GM12878 (cell line): ENCODE results near the gene SUMF1.

Experiments
- ASH2L ChIP-seq: fragments of 300-600, 200-600 bp; sonication (generic); IDR thresholded peaks from 2 replicates; pipeline ENCODE4 v1.6.1; 2017; ENCODE audit warnings: low read depth, mild to moderate bottlenecking, borderline replicate concordance
- JUND ChIP-seq: IDR thresholded peaks from 2 replicates; pipeline ENCODE4 v1.6.1; 2012; ENCODE audit warnings: low read depth, mild to moderate bottlenecking, low read length, improper control_type of control experiment, moderate library complexity
- NBN ChIP-seq: fragments of 450-650 bp; IDR thresholded peaks from 2 replicates; pipeline ENCODE4 v1.6.1; 2016
- RCOR1 ChIP-seq: conservative IDR thresholded peaks from 2 replicates; pipeline ENCODE4 v1.6.1; 2012; ENCODE audit warnings: low read depth, low read length, improper control_type of control experiment
- TF ChIP-seq, protein P1 (sequence below): IDR thresholded peaks from 2 replicates; pipeline ENCODE4 v1.6.1; 2011; ENCODE audit warnings: low read depth, low read length, improper control_type of control experiment, borderline replicate concordance
- TF ChIP-seq, protein P2 (sequence below), 3 experiments: IDR thresholded peaks in 2 of 3; conservative IDR thresholded peaks in 1 of 3; 2 replicates each; pipeline ENCODE4 v1.5.1; 2011; ENCODE audit warnings: low read depth in 3 of 3, low read length in 3 of 3, mild to moderate bottlenecking in 3 of 3, control low read depth in 2 of 3, moderate library complexity in 2 of 3, inconsistent platforms in 1 of 3, mixed read lengths in 1 of 3; ENCODE audit not compliant: control insufficient read depth in 2 of 3, insufficient read depth in 1 of 3; ENCODE audit errors: extremely low read depth in 1 of 3
- TF ChIP-seq, protein P3 (sequence below): fragments of 450-650 bp; IDR thresholded peaks from 2 replicates; pipeline ENCODE4 v1.6.1; 2017; ENCODE audit warnings: mild to moderate bottlenecking

DNA sequence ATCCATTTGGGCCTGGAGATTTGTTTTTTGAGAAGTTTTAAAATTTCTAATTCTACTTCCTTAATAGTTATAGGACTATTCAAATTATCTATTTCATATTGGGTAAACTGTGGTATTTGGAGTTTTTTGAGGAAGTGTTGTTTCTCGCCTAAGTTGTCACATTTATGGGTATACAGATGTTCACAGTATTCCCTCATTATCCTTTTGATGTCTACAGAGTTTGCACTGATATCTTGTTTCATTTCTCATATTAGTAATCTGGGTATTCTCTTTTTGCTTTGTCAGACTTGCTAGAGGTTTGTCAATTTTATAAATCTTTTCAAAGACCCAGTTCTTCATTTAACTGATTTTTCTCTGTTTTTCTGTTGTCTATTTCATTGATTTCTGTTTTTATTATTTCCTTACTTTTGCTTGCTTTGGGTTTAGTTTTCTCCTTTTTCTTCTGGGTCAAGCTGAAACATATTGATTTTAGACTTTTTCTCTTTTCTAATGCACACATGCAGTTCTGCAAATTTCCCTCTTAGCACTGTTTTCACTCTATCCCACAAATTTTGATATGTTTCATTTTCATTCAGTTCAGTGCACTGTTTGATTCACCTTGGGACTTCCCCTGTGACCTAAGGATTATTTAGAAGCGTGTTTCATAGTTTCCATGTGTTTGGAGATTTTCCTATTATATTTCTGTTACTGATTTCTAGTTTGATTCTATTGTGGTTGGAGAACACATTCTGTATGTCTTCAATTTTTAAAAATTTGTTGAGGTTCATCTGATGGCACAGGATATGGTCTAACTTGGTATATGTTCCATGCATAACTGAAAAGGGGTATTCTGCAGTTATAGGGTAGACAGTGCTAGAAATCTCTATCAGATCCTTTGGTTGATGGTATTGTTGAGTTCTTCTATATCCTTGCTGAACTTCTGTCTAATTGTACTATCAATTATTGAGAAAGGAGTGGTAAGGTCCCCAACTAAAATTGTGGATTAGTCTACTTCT is 79.6 kb downstream of the SUMF1 start:
- TF ChIP-seq, protein P1, sequence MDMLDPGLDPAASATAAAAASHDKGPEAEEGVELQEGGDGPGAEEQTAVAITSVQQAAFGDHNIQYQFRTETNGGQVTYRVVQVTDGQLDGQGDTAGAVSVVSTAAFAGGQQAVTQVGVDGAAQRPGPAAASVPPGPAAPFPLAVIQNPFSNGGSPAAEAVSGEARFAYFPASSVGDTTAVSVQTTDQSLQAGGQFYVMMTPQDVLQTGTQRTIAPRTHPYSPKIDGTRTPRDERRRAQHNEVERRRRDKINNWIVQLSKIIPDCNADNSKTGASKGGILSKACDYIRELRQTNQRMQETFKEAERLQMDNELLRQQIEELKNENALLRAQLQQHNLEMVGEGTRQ, result no peak
- TF ChIP-seq, protein P2, sequence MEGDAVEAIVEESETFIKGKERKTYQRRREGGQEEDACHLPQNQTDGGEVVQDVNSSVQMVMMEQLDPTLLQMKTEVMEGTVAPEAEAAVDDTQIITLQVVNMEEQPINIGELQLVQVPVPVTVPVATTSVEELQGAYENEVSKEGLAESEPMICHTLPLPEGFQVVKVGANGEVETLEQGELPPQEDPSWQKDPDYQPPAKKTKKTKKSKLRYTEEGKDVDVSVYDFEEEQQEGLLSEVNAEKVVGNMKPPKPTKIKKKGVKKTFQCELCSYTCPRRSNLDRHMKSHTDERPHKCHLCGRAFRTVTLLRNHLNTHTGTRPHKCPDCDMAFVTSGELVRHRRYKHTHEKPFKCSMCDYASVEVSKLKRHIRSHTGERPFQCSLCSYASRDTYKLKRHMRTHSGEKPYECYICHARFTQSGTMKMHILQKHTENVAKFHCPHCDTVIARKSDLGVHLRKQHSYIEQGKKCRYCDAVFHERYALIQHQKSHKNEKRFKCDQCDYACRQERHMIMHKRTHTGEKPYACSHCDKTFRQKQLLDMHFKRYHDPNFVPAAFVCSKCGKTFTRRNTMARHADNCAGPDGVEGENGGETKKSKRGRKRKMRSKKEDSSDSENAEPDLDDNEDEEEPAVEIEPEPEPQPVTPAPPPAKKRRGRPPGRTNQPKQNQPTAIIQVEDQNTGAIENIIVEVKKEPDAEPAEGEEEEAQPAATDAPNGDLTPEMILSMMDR (IDR thresholded peaks at IDR 0.05 in 2 of 3, conservative IDR thresholded peaks at IDR 0.05 in 1 of 3; ENCODE audit: control insufficient read depth in 2 of 3, extremely low read depth in 1 of 3, insufficient read depth in 1 of 3, low read depth in 3 of 3, low read length in 3 of 3), result no peak
- TF ChIP-seq ASH2L, result no peak
- TF ChIP-seq RCOR1, result no peak
- no peak for TF ChIP-seq JUND
- no peak for TF ChIP-seq NBN
- TF ChIP-seq, protein P3, sequence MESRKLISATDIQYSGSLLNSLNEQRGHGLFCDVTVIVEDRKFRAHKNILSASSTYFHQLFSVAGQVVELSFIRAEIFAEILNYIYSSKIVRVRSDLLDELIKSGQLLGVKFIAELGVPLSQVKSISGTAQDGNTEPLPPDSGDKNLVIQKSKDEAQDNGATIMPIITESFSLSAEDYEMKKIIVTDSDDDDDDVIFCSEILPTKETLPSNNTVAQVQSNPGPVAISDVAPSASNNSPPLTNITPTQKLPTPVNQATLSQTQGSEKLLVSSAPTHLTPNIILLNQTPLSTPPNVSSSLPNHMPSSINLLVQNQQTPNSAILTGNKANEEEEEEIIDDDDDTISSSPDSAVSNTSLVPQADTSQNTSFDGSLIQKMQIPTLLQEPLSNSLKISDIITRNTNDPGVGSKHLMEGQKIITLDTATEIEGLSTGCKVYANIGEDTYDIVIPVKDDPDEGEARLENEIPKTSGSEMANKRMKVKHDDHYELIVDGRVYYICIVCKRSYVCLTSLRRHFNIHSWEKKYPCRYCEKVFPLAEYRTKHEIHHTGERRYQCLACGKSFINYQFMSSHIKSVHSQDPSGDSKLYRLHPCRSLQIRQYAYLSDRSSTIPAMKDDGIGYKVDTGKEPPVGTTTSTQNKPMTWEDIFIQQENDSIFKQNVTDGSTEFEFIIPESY, result no peak
